Measurements from ENCODE around the gene RC3H1. TPM values are rescaled to one million over a fixed set of nuclear protein-coding genes. Genes with fewer than 3 reads are reported as not detected.

RC3H1 gene
- total and polyA plus RNA-seq, 2 of the 8 experiments (the other 6 are each of a cell fraction or from before 2014, with no cell fraction given) = 7.4 to 32.2 TPM

DNA sequence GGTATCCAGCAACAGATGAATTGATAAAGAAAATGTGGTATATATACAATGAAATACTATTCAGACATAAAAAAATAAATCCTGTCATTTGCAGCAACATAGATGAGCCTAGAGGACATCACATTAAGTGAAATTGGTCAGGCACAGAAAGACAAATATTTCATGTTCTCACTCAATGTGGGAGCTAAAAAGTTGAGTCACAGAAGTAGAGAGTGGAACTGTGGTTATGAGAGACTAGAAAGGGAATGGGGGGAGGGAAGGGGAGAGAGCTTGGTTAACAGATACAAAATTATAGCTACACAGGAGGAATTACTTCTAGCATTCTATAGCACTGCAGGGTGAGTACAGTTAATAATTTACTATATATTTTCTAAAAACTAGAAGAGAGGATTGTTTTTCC, 68.0 kb downstream of the RC3H1 start (continued):
- no peak for TF ChIP-seq RAD21 (IDR thresholded peaks at IDR 0.05 in 1 of 2, conservative IDR thresholded peaks at IDR 0.05 in 1 of 2; ENCODE audit: low read depth in 2 of 2, low read length in 2 of 2)
- TF ChIP-seq EP300 (IDR thresholded peaks at IDR 0.05; ENCODE audit: borderline replicate concordance in 1 of 2, low read depth in 2 of 2, low read length in 2 of 2) = no peak
- TF ChIP-seq JUND (IDR thresholded peaks at IDR 0.05; ENCODE audit: low read length) = no peak
- no peak for TF ChIP-seq BACH1 (IDR thresholded peaks at IDR 0.05; ENCODE audit: low read length)

Measured in H1 (cell line).